Fibroblast of skin of right quadriceps (primary cell): ENCODE data around the gene SIRT2.

ENCODE experiments used
- DNase-seq: peaks from one replicate; pipeline ENCODE4 v3.0.0-alpha.2; 2013

SIRT2 gene

GRCh38 chr19:38919837-38920601 lies 20.6 kb upstream of the SIRT2 start:
- no peak for DNase-seq

GRCh38 chr19:38918526-38918925 lies 19.1 kb upstream of the SIRT2 start:
- no peak for DNase-seq

GRCh38 chr19:38917921-38918491 lies 18.6 kb upstream of the SIRT2 start:
- DNase-seq: no peak

GRCh38 chr19:38917516-38917915 lies 18.1 kb upstream of the SIRT2 start:
- no peak for DNase-seq

GRCh38 chr19:38915329-38916321 lies 16.2 kb upstream of the SIRT2 start:
- DNase-seq: no peak

GRCh38 chr19:38913958-38914357 lies 14.5 kb upstream of the SIRT2 start:
- no peak for DNase-seq

- DNase-seq: no peak
Measured at GRCh38 chr19:38912600-38913514, 13.4 kb upstream of the SIRT2 start.

- no peak for DNase-seq
Measured at GRCh38 chr19:38911388-38912001, 12.1 kb upstream of the SIRT2 start.

- no peak for DNase-seq
Measured at GRCh38 chr19:38910488-38910887, 11.1 kb upstream of the SIRT2 start.

- DNase-seq: no peak
Measured at GRCh38 chr19:38908911-38909310, 9.5 kb upstream of the SIRT2 start.

GRCh38 chr19:38907670-38908069 lies 8.3 kb upstream of the SIRT2 start:
- DNase-seq: no peak

GRCh38 chr19:38907227-38907626 lies 7.8 kb upstream of the SIRT2 start:
- no peak for DNase-seq

GRCh38 chr19:38905620-38906019 lies 6.2 kb upstream of the SIRT2 start:
- no peak for DNase-seq

GRCh38 chr19:38904581-38905539 lies 5.4 kb upstream of the SIRT2 start:
- no peak for DNase-seq

GRCh38 chr19:38901683-38902082 lies 2.3 kb upstream of the SIRT2 start:
- no peak for DNase-seq

GRCh38 chr19:38900743-38901190 lies 1.3 kb upstream of the SIRT2 start:
- no peak for DNase-seq

- DNase-seq: no peak
Measured at GRCh38 chr19:38900202-38900629, 798 bp upstream of the SIRT2 start.

GRCh38 chr19:38898788-38899446 lies 501 bp downstream of the SIRT2 start:
- no peak for DNase-seq

- no peak for DNase-seq
Measured at GRCh38 chr19:38894968-38895367, 4.5 kb downstream of the SIRT2 start.

GRCh38 chr19:38893341-38893771 lies 6.1 kb downstream of the SIRT2 start:
- DNase-seq: no peak
